PFSK-1 (cell line): Measurements from ENCODE around the gene C3orf70.

Experiments
- FOXP2 ChIP-seq: optimal IDR thresholded peaks from 2 replicates; pipeline ENCODE3; 2011; ENCODE audit warnings: borderline replicate concordance, control low read depth, inconsistent platforms; ENCODE audit not compliant: insufficient read depth; ENCODE audit errors: extremely low read length, extremely low read depth
- POLR2AphosphoS5 ChIP-seq: IDR thresholded peaks from 2 replicates; pipeline ENCODE4 v1.6.1; 2012; ENCODE audit warnings: low read depth, mild to moderate bottlenecking, control low read depth, low read length, moderate library complexity
- SIN3A ChIP-seq: IDR thresholded peaks from 2 replicates; pipeline ENCODE4 v1.6.1; 2012; ENCODE audit warnings: mild to moderate bottlenecking, low read length, moderate library complexity, borderline replicate concordance; ENCODE audit not compliant: insufficient read depth
- TAF1 ChIP-seq: IDR thresholded peaks from 2 replicates; pipeline ENCODE4 v1.6.1; 2012; ENCODE audit warnings: low read length, control low read depth, borderline replicate concordance; ENCODE audit not compliant: insufficient read depth
- TF ChIP-seq, protein P1 (sequence below), 2 experiments: IDR thresholded peaks; 2 replicates each; pipeline versions ENCODE4 v1.6.1 to v1.8.0; 2011 to 2012; ENCODE audit warnings: low read depth in 2 of 2, low read length in 2 of 2, control low read depth in 1 of 2, inconsistent platforms in 1 of 2, mild to moderate bottlenecking in 1 of 2, moderate library complexity in 1 of 2; ENCODE audit not compliant: insufficient read depth in 1 of 2

- no peak for TF ChIP-seq POLR2AphosphoS5
- no peak for TF ChIP-seq SIN3A
- TF ChIP-seq, protein P1, sequence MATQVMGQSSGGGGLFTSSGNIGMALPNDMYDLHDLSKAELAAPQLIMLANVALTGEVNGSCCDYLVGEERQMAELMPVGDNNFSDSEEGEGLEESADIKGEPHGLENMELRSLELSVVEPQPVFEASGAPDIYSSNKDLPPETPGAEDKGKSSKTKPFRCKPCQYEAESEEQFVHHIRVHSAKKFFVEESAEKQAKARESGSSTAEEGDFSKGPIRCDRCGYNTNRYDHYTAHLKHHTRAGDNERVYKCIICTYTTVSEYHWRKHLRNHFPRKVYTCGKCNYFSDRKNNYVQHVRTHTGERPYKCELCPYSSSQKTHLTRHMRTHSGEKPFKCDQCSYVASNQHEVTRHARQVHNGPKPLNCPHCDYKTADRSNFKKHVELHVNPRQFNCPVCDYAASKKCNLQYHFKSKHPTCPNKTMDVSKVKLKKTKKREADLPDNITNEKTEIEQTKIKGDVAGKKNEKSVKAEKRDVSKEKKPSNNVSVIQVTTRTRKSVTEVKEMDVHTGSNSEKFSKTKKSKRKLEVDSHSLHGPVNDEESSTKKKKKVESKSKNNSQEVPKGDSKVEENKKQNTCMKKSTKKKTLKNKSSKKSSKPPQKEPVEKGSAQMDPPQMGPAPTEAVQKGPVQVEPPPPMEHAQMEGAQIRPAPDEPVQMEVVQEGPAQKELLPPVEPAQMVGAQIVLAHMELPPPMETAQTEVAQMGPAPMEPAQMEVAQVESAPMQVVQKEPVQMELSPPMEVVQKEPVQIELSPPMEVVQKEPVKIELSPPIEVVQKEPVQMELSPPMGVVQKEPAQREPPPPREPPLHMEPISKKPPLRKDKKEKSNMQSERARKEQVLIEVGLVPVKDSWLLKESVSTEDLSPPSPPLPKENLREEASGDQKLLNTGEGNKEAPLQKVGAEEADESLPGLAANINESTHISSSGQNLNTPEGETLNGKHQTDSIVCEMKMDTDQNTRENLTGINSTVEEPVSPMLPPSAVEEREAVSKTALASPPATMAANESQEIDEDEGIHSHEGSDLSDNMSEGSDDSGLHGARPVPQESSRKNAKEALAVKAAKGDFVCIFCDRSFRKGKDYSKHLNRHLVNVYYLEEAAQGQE (IDR thresholded peaks at IDR 0.05; ENCODE audit: insufficient read depth in 1 of 2, low read depth in 2 of 2, low read length in 2 of 2) = no peak
- no peak for TF ChIP-seq TAF1
- no peak for TF ChIP-seq FOXP2
Measured at GRCh38 chr3:185051801-185052200, 101.1 kb downstream of the C3orf70 start.
